ENCODE measurements around the gene DNAH7.
"Not testable (repeated sequence)": the region's sequence is repeated elsewhere in the genome, so short reads cannot be mapped to it uniquely, and the experiment has no call there.

DNAH7 gene

GRCh38 chr2:195721042-195721441 lies 347.6 kb downstream of the DNAH7 start:
- DNase-seq (ENCODE audit: low read depth in 3 of 3), result no peak

GRCh38 chr2:195716466-195716865 lies 352.2 kb downstream of the DNAH7 start:
- DNase-seq (ENCODE audit: low read depth in 3 of 3), result no peak

- DNase-seq (ENCODE audit: low read depth in 3 of 3), result no peak
Measured at GRCh38 chr2:195711478-195711877, 357.2 kb downstream of the DNAH7 start.

GRCh38 chr2:195709901-195710806 lies 358.5 kb downstream of the DNAH7 start:
- DNase-seq (ENCODE audit: low read depth in 3 of 3), result no peak

- no peak for DNase-seq (ENCODE audit: low read depth in 3 of 3)
Measured at GRCh38 chr2:195706161-195706900, 362.3 kb downstream of the DNAH7 start.

- DNase-seq (ENCODE audit: low read depth in 3 of 3), result no peak
Measured at GRCh38 chr2:195700480-195700879, 368.2 kb downstream of the DNAH7 start.

GRCh38 chr2:195697681-195698220 lies 370.9 kb downstream of the DNAH7 start:
- no peak for DNase-seq (ENCODE audit: low read depth in 3 of 3)

- no peak for DNase-seq (ENCODE audit: low read depth in 3 of 3)
Measured at GRCh38 chr2:195696012-195696411, 372.6 kb downstream of the DNAH7 start.

GRCh38 chr2:195695002-195695631 lies 373.5 kb downstream of the DNAH7 start:
- DNase-seq (ENCODE audit: low read depth in 3 of 3), result no peak

- no peak for DNase-seq (ENCODE audit: low read depth in 3 of 3)
Measured at GRCh38 chr2:195694553-195694952, 374.1 kb downstream of the DNAH7 start.

GRCh38 chr2:195692531-195692930 lies 376.1 kb downstream of the DNAH7 start:
- DNase-seq (ENCODE audit: low read depth in 3 of 3), result not testable (repeated sequence)

All from stimulated activated CD4-positive, alpha-beta T cell treated with anti-CD3 and anti-CD28 coated beads, TNF-alpha, amount 100 ng/mL, for 4 hours (primary cell).